GM18858 (cell line): ENCODE data around the gene CDH13.

ENCODE experiments used
- ATAC-seq: cut with Tn5 transposase; IDR thresholded peaks from one replicate; pipeline ENCODE4 v1.9.1; 2021; ENCODE audit not compliant: unreplicated experiment

CDH13 gene

DNA sequence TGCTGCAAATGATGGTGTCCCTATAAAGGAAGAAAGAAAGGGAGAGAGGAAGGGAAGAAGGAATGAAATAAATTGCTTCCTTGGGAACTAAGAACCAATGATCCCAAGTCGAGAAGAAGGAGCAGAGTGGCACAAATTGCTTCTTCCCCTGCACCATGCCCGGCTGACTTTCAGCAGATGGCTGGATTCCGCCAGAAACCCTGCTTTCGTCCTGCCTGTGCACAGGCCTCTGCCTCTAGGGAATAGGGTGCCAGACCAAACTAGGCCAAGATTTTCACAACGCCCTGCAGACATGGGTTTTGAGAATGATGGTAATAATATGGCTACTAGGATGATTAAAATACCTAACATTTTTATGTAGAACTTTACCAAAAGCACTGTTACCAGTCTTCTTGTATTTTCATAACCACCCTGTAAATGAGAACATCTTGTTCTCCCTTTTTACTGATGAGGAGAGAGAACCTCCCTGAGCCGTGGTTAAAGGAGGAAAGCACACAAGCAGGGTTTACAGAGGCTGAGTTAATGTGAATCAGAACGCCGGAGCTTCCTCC, 1058.9 kb downstream of the CDH13 start:
- no peak for ATAC-seq

DNA sequence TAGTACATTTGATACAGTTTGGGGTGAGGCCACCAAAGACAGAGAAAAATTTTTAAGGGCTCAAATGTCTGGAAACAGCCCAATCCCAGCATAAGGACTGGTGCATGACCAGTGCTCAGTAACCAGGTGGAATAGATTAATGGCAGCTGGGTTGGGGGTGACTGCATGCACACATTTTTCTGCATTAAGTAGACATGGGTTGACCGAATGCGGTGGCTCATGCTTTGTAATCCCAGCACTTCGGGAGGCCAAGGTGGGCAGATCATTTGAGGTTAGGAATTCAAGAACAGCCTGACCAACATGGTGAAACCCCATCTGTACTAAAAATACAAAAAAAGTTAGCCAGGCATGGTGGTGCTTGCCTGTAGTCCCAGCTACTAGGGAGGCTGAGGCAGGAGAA, 1060.0 kb downstream of the CDH13 start:
- ATAC-seq, result no peak

DNA sequence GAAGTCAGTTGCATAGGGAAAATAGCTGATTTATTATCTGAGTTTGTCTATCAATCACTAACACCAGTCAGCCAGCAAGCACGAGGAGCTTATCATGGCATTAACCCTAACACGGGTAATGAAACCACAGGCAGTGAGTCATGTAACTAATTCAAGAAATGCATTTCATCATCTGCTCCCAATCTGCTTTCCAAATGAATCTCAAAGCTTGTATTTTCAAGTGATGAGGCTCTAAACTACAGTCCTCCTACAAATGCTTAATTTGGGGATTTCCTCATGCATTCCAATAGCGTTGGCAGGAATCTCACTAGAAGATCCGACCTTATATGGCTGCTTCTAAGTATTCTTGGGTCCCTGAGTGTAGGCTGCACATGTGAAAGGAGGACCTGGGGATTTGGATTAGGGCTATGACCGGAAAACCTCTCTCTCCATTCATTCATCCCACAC, 1062.6 kb downstream of the CDH13 start:
- ATAC-seq, result no peak

DNA sequence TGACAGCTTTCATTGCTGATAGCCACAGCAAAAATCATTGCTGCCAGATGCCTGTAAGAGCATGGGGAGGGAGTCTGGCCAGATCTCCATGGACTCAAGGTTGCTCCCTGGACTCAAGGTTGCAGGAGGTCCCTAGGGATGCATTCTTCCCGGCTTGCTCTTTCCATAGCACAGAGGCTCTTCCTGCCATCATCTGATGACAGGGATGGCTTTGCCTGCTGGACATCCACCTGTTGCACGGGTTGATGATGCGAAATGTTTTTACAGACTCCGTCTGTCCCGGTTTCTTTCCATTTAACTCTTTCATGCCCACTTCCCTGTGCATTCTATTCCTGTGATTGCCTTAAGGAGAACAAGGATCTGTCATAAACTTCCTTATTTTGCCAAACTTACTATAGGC, 1065.5 kb downstream of the CDH13 start:
- no peak for ATAC-seq

DNA sequence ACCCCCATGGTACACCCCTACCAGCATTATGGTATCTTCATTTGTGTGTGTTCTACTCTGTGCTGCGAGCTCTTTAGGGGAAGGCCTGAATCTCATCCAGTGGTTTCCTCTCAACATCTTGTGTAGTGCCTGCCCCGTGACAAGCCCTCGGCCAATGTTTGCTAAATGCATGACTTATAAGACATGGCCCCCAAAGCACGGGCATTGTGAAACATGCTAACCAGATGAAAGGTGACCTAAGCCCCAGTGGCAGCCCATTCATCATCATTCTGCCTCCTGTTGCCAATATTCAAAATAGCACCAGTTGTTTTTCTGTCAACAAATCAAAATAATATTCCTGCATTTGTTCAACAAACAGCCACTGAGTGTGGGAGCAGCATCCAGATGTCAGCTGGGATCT, 1072.2 kb downstream of the CDH13 start:
- no peak for ATAC-seq

DNA sequence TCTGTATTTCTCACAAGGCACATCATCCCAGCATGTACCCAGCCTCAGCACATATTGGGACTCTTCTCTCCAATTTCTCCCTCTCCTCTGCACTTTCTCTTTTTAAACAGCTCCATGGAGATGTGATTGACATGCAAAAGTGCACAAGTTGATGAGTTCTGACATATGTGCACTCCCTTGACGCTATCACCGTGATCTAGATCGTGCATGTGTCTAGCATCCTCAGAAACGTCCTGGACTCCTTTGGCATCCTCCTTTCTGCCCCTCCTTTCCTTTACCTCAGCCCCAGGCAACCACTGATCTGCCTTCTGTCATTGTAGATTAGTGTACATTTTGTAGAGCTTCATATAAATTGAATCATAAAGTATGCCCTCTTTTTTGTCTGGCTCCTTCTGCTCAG, 1073.0 kb downstream of the CDH13 start:
- ATAC-seq, result no peak

DNA sequence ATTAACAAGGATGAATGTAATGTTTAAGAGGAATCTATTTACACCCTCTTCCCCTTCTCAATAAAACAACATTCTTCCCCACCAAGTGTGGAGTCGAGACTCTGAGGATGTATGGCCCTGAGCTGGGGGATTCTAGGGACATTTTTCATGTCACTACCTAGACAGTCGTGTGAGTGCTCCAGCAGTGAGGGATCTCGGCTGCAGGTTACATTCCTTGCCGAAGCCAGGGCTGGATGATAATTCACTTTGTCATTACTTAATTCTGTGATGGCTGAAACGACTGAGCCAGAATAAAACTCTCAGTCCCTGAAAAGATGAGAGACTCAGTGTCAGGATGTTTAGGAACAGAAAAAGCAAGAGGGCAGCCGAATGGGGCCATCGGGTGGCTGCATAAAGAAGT, 1074.1 kb downstream of the CDH13 start:
- no peak for ATAC-seq

DNA sequence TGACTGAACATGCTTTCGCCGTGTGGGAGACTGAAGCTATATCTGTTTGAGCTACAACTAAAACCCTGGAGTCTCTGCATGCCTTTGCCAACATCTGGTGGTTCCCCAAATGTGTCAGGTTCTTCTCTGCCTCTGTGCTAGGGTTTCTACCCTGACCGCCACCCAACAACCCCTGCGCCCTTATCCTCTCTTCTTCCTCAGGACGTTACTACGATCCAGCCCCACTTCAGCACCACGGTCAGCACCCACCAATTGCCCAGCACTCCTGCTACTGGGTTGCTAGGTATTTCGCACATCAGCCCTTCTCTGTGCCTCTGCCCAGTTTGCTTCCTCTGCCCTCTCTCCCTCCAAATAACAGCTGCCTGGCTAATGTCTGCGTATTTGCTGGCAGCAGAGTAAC, 1074.7 kb downstream of the CDH13 start:
- ATAC-seq, result no peak

DNA sequence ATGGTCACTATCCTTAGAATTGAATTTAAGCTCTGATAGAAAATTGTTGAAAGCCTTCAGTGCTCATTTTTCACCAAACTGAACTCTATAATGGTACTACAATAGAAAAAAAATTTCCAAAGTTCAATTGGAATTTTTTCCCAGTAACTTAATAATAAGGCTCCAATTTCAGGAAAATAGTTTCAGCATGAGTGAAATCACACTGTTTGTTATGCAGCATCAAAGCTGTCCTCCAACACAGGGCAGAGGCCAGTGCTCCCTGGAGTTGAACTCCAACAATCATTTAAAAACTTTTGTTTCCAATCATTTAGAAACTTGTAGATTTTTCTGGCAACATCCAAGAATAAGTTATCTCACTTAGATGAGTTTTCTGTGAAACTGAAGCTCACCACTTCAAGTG, 1077.9 kb downstream of the CDH13 start:
- no peak for ATAC-seq

DNA sequence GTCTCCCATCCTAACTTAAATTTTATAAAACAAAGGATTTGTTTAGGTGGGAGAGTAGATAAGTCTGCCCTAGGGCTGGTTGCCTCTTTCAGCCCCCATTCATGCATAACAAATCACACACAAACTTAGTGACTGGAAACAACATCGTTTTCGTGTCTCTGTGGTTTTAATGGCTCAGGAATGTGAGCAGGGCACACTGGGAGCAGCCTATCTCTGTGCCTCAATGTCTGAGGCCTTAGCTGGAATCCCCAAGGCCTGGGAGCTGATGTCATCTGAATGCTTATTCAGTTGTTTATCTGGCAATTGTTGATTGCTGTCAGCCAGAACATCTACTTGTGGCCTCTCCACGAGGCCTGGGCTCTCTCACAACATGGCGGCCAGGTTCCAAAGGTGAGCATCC, 1079.1 kb downstream of the CDH13 start:
- ATAC-seq, result no peak

DNA sequence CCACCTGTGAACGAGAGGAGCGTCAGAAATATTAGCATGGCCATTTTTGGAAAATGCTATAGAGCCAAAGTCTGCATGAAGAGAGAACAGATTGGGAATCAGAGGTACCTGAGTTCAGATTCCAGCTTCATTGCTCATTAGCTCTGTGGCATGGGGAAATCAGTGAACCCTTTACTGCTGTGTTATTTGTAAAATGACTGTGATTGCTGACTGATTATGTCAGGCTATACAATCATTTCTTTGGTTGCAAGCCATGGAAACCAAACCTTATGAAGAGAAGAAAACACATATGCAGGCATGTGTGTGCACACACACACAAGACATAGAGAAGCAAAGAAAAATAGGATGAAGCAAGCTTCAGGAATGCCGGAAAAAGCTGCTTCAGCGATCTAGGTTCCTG, 1079.6 kb downstream of the CDH13 start:
- ATAC-seq, result no peak

DNA sequence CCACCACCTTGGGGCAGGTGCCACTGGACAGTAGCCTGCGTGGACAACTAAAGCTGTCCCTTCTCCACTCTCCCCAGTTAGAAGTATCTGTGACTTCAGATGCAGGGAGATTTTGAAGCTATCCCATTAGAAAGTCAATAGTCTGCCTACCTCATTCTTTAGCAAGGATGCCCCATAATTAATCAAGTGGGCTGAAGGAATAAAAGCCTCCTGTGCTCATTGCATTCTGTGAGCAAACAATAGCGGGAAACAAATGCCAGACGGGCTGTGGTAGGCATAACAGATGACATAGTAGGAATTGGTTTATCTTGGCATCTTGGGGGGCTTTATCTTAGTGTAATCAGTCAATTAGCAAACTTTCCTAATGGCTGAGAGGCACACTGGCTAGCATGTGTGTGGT, 1084.3 kb downstream of the CDH13 start:
- ATAC-seq, result no peak

DNA sequence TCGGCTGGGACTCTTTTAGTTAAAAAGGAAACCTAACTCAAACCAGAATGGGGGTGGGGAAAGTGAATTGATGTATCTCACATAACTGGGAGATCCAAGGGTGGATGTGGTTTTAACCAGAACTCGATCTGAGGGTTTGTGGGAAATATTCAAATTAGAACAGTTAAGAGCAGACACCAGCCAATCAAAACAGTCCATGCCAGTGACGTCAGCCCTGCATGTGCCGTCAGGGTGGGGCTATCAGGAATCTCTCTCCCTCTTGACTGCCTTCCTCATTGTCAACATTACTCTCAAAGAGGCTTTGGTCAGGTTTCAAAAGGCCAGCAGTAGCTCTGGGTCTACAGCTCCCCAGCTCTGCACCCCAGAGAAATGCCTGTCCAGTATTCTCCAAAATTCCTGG, 1086.8 kb downstream of the CDH13 start:
- ATAC-seq, result no peak

DNA sequence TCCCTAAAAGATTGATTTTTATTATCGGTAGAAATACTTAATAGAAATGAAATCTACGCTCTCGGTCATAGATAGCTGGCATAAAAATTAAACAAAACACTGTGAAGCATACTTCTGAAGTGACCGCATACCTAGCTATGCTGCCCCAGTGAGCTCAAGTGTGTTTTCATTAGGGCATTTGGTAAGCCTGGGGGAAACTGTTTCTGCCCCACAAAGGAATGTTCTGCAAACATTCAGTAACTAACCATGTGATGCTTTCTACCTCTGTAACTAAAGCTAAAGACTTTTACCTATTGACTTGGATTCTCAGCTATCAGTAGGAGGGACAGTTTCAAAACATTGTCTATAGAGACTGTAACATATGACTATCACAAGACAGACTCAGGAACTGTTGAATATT, 1087.5 kb downstream of the CDH13 start:
- ATAC-seq, result no peak

DNA sequence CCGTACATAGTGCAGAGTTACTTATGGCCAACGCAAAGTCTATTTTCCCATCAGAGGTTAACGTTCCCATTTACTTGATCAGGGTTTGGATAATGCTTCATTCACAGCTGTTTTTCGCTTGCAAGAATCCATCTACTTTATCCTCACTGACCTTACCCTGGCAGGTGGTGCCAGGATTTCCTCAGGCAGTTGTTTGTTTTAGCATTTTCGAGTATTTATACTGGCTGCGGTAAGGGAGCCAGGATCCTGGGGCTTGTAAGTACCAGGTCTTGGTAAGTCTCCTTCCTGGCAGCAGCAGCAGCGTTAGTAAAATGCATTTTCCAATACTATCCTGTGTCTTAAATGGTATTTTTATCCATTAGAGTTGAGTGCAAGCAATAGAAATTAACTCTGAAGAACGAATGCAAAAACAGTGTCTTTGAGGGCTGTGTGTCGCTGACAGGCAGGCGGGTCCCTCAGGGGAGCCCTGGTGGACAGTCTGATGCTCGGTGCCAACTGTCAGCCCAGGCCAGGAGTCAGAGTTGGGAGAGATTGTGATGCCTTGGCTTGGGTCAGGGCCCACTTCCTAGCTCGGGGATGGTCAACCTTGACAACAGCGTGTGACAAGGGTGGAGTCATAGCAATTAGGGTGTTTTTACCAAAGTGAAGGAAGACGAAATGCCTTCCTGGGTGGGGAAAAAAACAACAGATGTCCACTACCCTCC, 1088.6 kb downstream of the CDH13 start:
- ATAC-seq, result no peak

DNA sequence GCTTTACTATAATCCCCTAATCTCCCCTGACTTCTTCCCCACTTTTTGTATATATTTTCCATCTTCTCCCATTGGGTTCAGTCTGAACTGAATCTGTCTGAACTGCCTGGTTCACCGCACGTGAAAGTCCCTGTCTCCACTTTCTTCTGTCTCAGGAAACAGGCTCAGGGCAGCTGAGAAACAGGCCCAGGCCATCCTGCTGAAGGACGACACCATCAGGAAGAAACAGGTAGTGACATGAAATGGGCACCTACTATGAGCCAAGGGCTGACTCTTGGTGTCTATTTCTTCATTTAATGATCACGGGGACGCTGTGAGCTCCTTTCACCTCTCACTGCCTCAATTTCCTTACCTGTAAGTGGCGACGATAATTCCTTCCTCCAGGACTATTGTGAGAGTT, 1090.5 kb downstream of the CDH13 start:
- ATAC-seq, result no peak

DNA sequence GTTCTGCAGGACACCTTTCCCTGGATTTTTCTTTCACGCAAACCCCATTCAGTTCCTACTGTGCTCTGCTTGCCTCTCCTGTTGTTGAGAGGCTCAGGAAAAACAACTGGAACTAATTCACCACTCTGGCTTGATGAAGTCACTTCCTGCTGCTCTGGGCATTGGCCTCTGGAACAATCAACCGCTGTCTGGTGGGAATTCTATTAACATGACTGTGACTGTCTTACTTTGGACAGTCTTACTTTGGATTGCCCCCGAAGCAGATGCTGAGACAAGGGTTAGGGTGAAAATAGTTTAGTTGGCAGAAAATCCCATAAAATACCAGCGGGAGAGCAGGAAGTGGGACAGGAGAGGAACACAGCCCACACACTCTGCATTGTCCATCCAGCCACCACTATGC, 1091.0 kb downstream of the CDH13 start:
- no peak for ATAC-seq

DNA sequence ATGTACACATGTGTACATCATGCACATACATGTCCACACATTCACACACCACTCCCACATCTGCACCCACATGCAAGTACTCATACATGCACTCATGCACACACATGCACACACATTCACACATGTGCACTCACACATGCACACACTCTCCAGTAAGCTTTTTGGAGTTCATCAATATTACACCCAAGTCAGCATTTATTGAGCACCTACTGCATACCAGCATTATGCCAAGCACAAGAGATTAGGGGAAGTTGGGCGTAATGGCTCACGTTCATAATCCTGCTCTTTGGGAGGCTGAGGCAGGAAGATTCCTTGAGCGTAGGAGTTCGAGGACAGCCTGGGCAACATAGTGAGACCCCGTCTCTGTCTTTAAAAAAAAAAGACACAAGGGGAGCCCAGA, 1093.4 kb downstream of the CDH13 start:
- ATAC-seq, result no peak

DNA sequence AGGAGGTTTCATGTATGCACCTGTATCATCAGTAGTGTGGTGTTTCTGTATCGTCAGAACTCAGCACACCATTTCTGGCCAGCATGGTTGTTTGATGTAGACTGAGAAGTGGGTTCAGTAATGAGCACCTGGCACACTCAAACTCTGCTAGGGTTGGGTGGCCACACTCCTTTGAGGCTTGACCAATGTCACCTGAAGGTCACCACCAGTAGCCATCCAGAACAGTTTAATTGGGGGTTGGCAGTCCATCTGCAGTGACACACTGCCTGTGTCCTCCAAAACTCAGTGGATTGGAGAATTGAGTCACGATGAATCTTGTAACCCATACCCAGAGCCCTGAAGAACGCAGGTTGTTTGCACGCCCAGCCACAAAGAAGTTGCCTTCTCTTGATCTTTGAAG, 1094.2 kb downstream of the CDH13 start:
- ATAC-seq, result no peak

DNA sequence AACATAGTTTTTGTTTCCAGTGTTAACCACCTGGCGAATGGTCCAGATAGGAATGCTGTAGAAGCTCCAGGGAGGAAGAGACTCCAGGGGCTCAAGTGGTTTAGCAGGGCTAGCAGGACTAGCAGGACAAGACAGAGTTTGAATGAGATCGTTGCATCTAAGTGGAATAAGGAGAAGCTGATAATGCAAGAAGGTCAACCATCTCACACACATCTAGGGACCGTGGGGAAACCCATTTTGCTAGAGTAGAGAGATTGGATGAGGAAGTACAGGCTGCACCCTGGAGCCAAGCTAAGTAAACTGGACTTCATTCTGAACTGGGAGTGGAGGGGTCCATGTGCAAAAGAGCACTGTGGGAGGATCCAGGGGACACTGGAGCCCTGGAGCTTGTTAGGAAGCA, 1094.9 kb downstream of the CDH13 start:
- ATAC-seq, result no peak

DNA sequence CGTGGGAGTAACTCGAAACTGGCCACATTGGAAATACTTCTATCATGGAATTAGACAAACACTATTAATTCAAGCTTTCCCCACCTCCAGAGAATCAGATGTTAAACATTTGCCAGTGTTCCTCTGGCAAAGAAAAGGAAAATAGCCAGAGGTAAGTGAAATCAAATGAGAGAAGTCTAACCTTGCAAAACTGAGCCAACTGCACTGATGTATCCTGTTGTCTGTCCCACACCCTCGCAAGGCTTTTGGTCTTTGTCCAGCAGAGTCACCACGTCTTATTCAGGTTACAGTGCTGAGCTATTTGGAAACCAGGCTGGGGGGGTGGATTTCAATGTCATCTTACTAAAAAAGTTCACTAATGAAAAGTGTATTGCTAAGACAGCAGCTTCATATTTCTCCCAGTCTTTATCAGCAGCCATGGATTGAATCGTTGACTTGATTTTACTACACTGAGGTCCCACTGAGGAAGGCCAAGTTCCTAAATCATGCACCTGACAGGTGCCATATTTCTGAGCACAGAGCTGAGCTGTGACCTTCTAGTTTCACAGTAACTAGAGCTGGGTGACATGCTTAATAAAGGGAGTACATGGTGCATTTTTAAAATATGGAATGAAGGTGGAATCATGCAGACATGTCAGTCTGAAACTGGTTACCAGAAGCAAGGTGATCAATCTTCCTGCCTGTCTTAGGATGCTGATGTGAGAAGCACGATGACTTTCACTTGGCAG, 1095.9 kb downstream of the CDH13 start:
- no peak for ATAC-seq

DNA sequence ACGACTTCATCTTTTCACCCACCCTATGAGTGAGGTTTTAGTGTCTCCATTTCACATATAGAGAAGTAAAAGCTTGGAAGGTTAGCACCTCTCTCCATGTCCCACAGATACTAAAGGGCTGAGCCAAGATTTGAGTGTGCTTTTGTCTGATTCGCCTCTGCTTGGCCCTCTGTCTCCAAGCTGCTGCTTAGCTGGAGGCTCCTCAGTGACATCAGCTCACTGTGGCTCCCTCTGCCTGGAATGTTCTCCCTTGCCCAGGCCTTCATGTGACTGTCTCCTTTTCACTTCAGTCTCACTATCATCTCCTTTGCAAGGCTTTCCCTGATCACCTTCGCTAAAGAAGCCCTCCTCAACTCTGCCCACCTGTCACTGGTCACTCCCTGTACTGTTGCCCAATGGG, 1096.5 kb downstream of the CDH13 start:
- ATAC-seq, result no peak

DNA sequence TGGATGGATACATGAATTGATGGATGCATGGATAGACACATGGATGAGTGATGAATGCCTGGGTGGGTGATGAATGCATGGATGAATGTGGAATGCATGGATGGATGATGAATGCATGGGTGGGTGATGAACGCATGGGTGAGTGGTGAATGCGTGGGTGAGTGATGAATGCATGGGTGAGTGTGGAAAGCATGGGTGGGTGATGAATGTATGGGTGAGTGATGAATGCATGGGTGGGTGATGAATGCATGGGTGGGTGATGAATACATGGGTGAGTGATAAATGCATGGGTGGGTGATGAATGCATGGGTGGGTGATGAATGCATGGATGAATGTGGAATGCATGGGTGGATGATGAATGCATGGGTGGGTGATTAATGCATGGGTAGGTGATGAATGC, 1097.1 kb downstream of the CDH13 start:
- no peak for ATAC-seq
